ENCODE results near the gene HNMT.
"Not testable (repeated sequence)": the region's sequence is repeated elsewhere in the genome, so short reads cannot be mapped to it uniquely, and the experiment has no call there.

HNMT gene

GRCh38 chr2:137975280-137976271, 11.3 kb downstream of the HNMT start:
- DNase-seq (ENCODE audit: low read depth in 2 of 2) = no peak

GRCh38 chr2:137976274-137976673, 12.0 kb downstream of the HNMT start:
- no peak for DNase-seq (ENCODE audit: low read depth in 2 of 2)

DNA sequence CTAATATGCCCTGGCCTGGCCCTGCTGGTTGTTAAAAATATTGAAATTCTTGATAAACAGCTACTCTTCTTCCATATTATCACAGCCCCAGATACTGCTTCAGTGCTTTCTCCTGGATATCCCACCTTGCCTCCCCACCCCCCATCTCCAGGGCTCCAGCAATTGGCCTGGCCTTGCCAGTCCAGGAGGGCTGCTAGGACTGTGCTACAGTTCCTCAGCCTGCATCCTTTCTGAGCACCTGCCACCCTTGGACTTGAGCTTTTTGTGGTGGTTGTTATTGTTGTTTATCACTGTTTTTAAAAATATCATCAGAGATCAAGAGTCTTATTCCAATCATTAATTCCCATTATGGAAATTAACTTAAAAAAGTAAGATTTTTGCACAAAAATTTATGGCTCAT, 13.5 kb downstream of the HNMT start:
- no peak for DNase-seq (ENCODE audit: low read depth in 2 of 2)

DNA sequence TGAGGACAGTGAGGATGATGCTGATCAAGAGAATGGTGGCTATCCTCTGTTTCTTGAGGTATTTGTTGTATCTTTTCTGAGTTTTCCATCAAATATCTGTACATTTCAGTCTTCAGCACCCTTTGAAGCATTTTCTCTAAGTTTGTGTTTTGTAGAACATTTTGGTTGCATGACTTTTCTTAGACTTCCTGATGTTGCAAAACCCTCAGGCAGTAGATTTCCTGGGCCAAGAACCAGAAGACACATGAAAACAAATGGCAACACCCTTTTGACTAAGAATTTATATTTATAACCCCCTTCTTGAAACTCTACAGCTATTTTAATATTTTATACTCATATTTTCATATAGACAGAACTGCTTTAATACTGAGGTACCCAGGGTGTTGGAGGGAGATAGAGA, 16.2 kb downstream of the HNMT start:
- no peak for DNase-seq (ENCODE audit: low read depth in 2 of 2)

DNA sequence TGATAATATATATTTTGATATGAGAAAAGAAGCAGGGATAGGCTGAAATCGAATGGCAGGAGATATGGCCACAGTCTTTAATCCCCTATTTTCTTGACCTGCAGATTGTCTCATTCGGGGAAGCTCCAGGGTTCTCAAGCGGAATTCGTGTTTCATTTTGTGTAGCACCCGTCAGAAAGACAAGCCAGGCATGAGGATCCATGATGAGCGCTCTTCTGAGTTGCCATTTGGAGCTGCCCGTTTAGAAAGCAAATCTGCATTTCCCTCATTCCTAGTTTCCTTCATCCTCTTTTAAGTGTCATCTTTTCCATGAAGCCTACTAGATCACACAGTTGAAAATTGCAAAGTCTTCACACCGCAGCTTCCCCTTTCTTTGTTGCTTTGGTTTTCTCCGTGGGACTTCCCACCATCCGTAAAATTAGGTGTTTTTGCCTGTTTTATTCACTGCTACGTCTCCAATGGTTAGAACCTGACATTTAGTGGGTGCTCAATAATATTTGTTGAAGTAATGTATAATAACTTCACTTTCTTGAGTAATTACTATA, 16.9 kb downstream of the HNMT start:
- DNase-seq (ENCODE audit: low read depth in 2 of 2) = no peak

- DNase-seq (ENCODE audit: low read depth in 2 of 2) = no peak
These were observed 19.3 kb downstream of the HNMT start for GRCh38 chr2:137983581-137983980.

DNA sequence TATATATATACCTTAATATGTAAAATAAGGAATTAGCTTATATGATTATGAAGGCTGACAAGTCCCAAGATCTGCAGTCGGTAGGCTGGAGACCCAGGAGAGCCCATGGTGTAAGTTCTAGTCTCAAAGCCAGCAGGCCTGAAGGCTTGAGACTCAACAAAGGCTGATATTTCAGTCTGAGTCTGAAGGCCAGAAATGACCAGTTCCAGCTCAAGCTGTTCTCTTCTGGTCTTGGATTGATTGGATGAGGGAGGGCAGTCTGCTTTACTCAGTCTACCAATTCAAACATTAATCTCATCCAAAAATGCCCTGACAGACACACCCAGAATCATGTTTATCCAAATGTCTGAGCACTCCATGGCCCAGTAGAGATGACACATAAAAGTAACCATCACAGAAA, 22.0 kb downstream of the HNMT start:
- no peak for DNase-seq (ENCODE audit: low read depth in 2 of 2)

- no peak for DNase-seq (ENCODE audit: low read depth in 2 of 2)
These were observed 22.7 kb downstream of the HNMT start for GRCh38 chr2:137987011-137987410.

GRCh38 chr2:137991078-137991477, 26.8 kb downstream of the HNMT start:
- no peak for DNase-seq (ENCODE audit: low read depth in 2 of 2)

DNA sequence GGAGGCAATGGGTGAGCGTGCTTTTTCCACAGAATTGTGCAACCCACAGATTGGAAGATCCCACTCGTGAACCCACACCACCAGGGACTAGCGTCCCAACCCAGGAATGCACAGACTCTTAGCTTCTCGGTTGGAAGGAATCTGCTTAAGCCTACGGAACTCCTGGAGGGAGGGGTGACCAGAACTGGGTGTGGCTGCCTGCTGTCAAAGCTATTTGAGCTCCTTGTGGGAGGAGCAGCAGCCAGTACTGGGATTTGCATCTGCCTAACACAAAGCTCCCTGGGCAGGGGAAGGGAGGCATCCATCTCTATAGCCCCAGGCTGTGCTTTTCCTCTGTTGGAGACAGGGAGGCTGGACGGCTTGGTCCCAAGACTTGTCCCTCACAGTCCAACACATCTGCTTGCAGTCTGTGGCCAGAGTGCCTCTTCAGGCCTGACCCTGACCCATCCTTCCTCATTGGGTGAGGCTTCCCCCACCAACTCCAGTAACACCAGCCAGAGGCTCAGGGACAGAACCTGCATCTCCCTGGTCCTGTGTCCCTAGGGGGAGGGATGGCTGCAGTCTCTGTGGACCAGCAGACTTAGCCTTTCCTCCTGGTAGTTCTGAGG, 27.9 kb downstream of the HNMT start:
- no peak for DNase-seq (ENCODE audit: low read depth in 2 of 2)

DNA sequence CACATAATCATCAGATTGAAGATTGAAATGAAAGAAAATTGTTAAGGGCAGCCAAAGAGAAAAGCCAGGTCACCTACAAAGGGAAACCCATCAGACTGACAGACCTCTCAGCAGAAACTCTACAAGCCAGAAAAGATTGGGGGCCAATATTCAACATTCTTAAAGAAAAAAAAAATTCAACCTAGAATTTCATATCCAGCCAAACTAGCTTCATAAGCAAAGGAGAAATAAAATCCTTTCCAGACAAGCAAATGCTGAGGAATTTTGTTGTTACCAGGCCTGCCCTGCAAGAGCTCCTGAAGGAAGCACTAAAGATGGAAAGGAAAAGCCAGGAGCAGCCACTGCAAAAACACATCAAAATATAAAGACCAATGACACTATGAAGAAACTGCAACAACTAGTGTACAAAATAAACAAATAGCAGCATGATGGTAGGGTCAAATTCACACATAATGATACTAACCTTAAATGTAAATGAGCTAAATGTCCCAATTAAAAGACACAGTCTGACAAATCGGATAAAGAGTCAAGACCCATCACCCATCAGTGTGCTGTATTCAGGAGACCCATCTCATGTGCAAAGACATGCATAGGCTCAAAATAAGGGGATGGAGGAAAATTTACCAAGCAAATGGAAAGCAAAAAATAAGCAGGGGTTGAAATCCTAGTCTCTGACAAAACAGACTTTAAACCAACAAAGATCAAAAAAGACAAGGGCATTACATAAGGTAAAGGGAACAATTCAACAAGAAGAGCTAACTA, 29.6 kb downstream of the HNMT start:
- DNase-seq (ENCODE audit: low read depth in 2 of 2) = not testable (repeated sequence)

- not testable (repeated sequence) for DNase-seq (ENCODE audit: low read depth in 2 of 2)
These were observed 31.1 kb downstream of the HNMT start for GRCh38 chr2:137995368-137995767.

- not testable (repeated sequence) for DNase-seq (ENCODE audit: low read depth in 2 of 2)
These were observed 31.9 kb downstream of the HNMT start for GRCh38 chr2:137996158-137996557.

DNA sequence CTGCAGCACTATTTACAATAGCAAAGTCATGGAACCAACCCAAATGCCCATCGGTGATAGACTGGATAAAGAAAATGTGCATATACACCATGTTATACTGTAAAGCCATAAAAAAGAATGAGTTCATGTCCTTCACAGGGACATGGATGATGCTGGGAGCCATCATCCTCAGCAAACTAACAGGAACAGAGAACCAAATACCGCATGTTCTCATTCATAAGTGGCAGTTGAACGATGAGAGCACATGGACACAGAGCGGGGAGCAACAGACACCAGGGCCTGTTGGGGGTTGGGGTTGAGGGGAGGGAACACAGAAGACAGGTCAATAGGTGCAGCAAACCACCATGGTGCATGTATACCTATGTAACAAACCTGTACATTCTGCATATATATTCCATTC, 33.5 kb downstream of the HNMT start:
- DNase-seq (ENCODE audit: low read depth in 2 of 2) = no peak

DNA sequence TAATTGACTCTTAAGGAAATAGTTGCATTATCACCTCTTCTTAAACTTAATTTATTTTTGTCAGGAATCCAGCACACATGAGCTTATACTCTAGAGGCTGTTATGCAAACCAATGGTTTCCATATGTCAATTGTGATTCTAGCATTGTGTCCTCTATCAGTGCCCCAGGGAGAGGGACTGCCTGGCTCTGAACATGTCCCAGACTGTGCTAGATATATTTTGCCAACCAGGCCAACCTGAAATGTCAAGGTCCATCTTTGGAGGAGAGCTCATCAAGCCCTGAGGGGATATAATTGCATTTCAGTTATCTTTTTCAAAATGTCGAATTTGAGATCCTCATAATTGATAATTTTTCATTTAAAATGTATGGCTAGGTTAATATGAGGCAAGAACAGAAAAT, 34.2 kb downstream of the HNMT start:
- DNase-seq (ENCODE audit: low read depth in 2 of 2) = no peak

- no peak for DNase-seq (ENCODE audit: low read depth in 2 of 2)
These were observed 35.0 kb downstream of the HNMT start for GRCh38 chr2:137999273-137999672.

DNA sequence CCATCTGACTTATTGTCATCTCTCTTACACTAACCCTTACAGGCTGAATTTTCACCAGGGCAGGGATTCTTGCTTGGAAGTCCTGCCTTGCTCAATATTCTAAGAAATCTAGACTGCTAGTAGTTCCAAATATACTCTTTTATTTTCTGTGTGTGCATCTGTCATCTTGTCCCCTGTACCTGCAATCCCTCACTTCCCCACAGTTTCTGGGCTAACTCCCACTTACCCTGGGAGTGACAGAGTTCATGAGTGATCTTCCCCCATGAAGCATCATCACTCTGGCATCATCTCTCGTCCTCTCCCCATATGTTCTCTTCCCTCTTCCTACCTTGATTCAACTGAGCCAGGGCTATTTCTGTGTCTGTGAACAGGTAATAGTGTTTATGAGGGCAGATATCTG, 35.7 kb downstream of the HNMT start:
- DNase-seq (ENCODE audit: low read depth in 2 of 2) = no peak

- no peak for DNase-seq (ENCODE audit: low read depth in 2 of 2)
These were observed 36.5 kb downstream of the HNMT start for GRCh38 chr2:138000796-138001195.

DNA sequence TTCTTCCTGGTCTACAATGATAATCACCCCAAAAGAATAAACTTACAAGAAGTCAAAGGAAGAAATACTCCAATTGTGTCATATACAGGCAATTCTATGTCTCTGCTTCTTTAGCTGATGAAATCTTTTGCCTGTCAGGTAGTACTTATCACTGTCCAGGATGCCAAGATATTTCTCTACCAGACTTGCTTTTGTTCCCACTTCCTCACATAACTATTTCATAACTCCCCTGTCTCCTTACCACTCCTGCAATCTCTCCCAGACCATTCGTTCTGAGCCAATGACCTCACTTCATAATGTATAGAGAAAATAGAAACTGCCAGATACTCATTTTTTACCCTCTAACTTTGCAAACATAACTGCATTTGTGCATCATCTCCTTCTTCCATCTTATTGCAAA, 39.1 kb downstream of the HNMT start:
- no peak for DNase-seq (ENCODE audit: low read depth in 2 of 2)

DNA sequence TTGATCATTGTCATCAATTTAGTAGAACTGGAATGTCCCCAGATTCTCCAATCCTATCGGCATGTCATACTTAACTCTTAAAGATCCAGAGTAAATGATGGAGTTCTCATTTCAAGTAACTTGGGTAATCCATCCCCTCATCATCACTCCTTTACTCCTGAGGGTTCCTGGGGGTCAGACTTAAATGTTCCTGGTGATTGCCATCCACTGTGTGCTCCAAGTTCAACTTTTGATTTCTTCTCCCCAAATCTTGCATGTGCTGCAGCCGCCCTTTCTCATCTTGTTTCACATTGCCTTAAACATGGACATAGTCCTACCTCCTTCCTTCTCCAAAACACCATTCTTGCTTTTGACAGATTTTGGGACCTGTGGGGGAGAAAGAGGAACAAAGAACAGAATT, 43.2 kb downstream of the HNMT start:
- DNase-seq (ENCODE audit: low read depth in 2 of 2) = no peak

DNA sequence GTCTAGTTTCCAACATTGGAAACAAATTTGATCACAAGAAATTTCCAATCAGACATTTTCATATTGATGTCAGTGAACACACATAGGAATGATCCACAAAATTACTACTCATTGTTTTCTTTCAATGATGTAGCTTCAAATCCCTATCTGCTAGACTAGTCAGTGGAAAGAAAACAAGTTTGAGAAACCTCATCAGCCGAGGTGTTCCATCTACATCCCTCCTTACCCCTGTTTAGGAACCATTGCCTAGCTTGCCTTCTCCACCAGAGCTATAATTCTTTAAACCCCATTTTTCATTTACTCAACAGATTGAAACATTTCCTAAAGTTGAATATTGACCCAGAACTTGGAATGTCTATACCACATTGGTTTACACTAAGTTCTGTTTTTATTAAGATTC, 45.3 kb downstream of the HNMT start:
- DNase-seq (ENCODE audit: low read depth in 2 of 2) = no peak

DNA sequence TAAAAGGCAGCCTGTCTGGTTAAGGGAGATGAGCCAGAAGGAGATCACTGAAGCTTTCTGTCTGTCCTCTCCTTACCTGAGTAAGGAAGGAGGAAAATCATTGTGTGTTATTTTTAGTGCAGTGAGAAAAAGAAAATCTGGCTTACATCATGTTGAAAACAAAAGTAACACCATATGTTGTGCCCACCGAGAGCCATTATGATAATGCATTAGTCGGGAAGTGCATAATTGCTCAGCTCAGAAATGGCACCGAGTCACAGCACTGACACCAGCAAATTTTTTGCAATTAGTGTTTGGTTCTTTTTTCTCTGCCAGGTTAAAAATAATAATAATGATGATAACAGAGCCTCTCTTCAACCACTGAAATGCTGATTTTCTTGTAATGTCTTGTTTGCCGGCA, 46.6 kb downstream of the HNMT start:
- DNase-seq (ENCODE audit: low read depth in 2 of 2) = no peak
